ENCODE results near the gene OR1D5.

- TF ChIP-seq CTCF (IDR thresholded peaks at IDR 0.05; ENCODE audit: control extremely low read depth in 1 of 3, insufficient read depth in 1 of 3, low read depth in 1 of 3, low read length in 3 of 3) (no peak), SIN3A (conservative IDR thresholded peaks at IDR 0.05 in 1 of 2, IDR thresholded peaks at IDR 0.05 in 1 of 2; ENCODE audit: low read depth in 1 of 2, low read length in 2 of 2) (no peak), RAD21 (IDR thresholded peaks at IDR 0.05 in 1 of 2, conservative IDR thresholded peaks at IDR 0.05 in 1 of 2; ENCODE audit: low read depth in 2 of 2, low read length in 2 of 2) (no peak), CHD1 (IDR thresholded peaks at IDR 0.05; ENCODE audit: low read depth, low read length) (no peak), JUND (IDR thresholded peaks at IDR 0.05; ENCODE audit: low read length) (no peak), SUZ12 (IDR thresholded peaks at IDR 0.05; ENCODE audit: low read length) (no peak)
Measured at GRCh38 chr17:3017936-3018335, 45.5 kb downstream of the OR1D5 start.
